ENCODE data around the gene ZNF8. TPM values are rescaled to one million over a fixed set of nuclear protein-coding genes. Genes with fewer than 3 reads are reported as not detected.
"Not testable (repeated sequence)": the region's sequence is repeated elsewhere in the genome, so short reads cannot be mapped to it uniquely, and the experiment has no call there.

Gene ZNF8
- 3.0 and 4.9 TPM in 2 replicates for total RNA-seq (2014; rRNA removed; shearing (Covaris generic); ENCODE audit: low replicate concordance)

- in situ Hi-C loops (cut with HindIII; ENCODE audit: low pct_unique_long_range_greater_than_20kb, low sequenced_read_pairs), result no loop called here
These were observed at the start of gene ZNF8 for GRCh38 chr19:58278541-58279041. Gene ZNF8, plus strand, starts transcription at chr19:58278955. Its CDS starts 127 bp downstream, at chr19:58279082.

GRCh38 chr19:58229255-58229639 is 49.5 kb upstream of the ZNF8 start:
- DNase-seq (ENCODE audit: low read depth), result peak; percentile 53
- in situ Hi-C loops (cut with HindIII; ENCODE audit: low pct_unique_long_range_greater_than_20kb, low sequenced_read_pairs), result loop anchor here (10.0 kb wide), 1 partner anchor 106 kb away; no protein-coding TSS in a partner anchor

More at GRCh38 chr19:58278541-58279041, at the start of gene ZNF8:
- peak; percentile 99 for DNase-seq (ENCODE audit: low read depth)

GRCh38 chr19:58237324-58237723 is 41.4 kb upstream of the ZNF8 start:
- in situ Hi-C loops (cut with HindIII; ENCODE audit: low pct_unique_long_range_greater_than_20kb, low sequenced_read_pairs), result no loop called here
- no peak for DNase-seq (ENCODE audit: low read depth)

GRCh38 chr19:58243351-58243750 is 35.4 kb upstream of the ZNF8 start:
- in situ Hi-C loops (cut with HindIII; ENCODE audit: low pct_unique_long_range_greater_than_20kb, low sequenced_read_pairs), result no loop called here
- DNase-seq (ENCODE audit: low read depth), result no peak

GRCh38 chr19:58248886-58249285 is 29.9 kb upstream of the ZNF8 start:
- in situ Hi-C loops (cut with HindIII; ENCODE audit: low pct_unique_long_range_greater_than_20kb, low sequenced_read_pairs), result no loop called here
- DNase-seq (ENCODE audit: low read depth), result no peak

- in situ Hi-C loops (cut with HindIII; ENCODE audit: low pct_unique_long_range_greater_than_20kb, low sequenced_read_pairs), result no loop called here
- peak; percentile 48 for DNase-seq (ENCODE audit: low read depth)
These were observed 26.6 kb upstream of the ZNF8 start for GRCh38 chr19:58252102-58252685.

- in situ Hi-C loops (cut with HindIII; ENCODE audit: low pct_unique_long_range_greater_than_20kb, low sequenced_read_pairs); DNase-seq (ENCODE audit: low read depth): not testable (repeated sequence)
These were observed 20.5 kb upstream of the ZNF8 start for GRCh38 chr19:58258259-58258658.

- in situ Hi-C loops (cut with HindIII; ENCODE audit: low pct_unique_long_range_greater_than_20kb, low sequenced_read_pairs), result no loop called here
These were observed 17.2 kb upstream of the ZNF8 start for GRCh38 chr19:58261600-58261967.

GRCh38 chr19:58261968-58262921 is 16.5 kb upstream of the ZNF8 start:
- peak; percentile 40 for DNase-seq (ENCODE audit: low read depth)
- in situ Hi-C loops (cut with HindIII; ENCODE audit: low pct_unique_long_range_greater_than_20kb, low sequenced_read_pairs), result no loop called here

More at GRCh38 chr19:58261600-58261967, 17.2 kb upstream of the ZNF8 start:
- no peak for DNase-seq (ENCODE audit: low read depth)

GRCh38 chr19:58262922-58263296 is 15.8 kb upstream of the ZNF8 start:
- in situ Hi-C loops (cut with HindIII; ENCODE audit: low pct_unique_long_range_greater_than_20kb, low sequenced_read_pairs), result no loop called here

GRCh38 chr19:58265100-58265499 is 13.7 kb upstream of the ZNF8 start:
- no peak for DNase-seq (ENCODE audit: low read depth)
- in situ Hi-C loops (cut with HindIII; ENCODE audit: low pct_unique_long_range_greater_than_20kb, low sequenced_read_pairs), result no loop called here

More at GRCh38 chr19:58262922-58263296, 15.8 kb upstream of the ZNF8 start:
- DNase-seq (ENCODE audit: low read depth), result no peak

GRCh38 chr19:58268344-58268743 is 10.4 kb upstream of the ZNF8 start:
- in situ Hi-C loops (cut with HindIII; ENCODE audit: low pct_unique_long_range_greater_than_20kb, low sequenced_read_pairs), result no loop called here
- DNase-seq (ENCODE audit: low read depth), result no peak

- in situ Hi-C loops (cut with HindIII; ENCODE audit: low pct_unique_long_range_greater_than_20kb, low sequenced_read_pairs), result no loop called here
- peak; percentile 64 for DNase-seq (ENCODE audit: low read depth)
These were observed 4.0 kb upstream of the ZNF8 start for GRCh38 chr19:58274771-58275201.

GRCh38 chr19:58275564-58275963 is 3.2 kb upstream of the ZNF8 start:
- no peak for DNase-seq (ENCODE audit: low read depth)
- in situ Hi-C loops (cut with HindIII; ENCODE audit: low pct_unique_long_range_greater_than_20kb, low sequenced_read_pairs), result no loop called here

GRCh38 chr19:58277197-58277596 is 1.6 kb upstream of the ZNF8 start:
- no peak for DNase-seq (ENCODE audit: low read depth)

GRCh38 chr19:58277748-58278540 is 811 bp upstream of the ZNF8 start:
- DNase-seq (ENCODE audit: low read depth), result no peak
- in situ Hi-C loops (cut with HindIII; ENCODE audit: low pct_unique_long_range_greater_than_20kb, low sequenced_read_pairs), result no loop called here

More at GRCh38 chr19:58277197-58277596, 1.6 kb upstream of the ZNF8 start:
- in situ Hi-C loops (cut with HindIII; ENCODE audit: low pct_unique_long_range_greater_than_20kb, low sequenced_read_pairs), result no loop called here

- in situ Hi-C loops (cut with HindIII; ENCODE audit: low pct_unique_long_range_greater_than_20kb, low sequenced_read_pairs), result no loop called here
- no peak for DNase-seq (ENCODE audit: low read depth)
These were observed 528 bp downstream of the ZNF8 start for GRCh38 chr19:58279042-58279924.

Measured in Caki2 (cell line).